ENCODE measurements around the gene STAT3. TPM values are rescaled to one million over a fixed set of nuclear protein-coding genes. Genes with fewer than 3 reads are reported as not detected.

Gene STAT3
- total RNA-seq, 4 donors from 2014 or later = 134 to 255 (median 180) TPM

GRCh38 chr17:42311240-42312034 is 76.8 kb downstream of the STAT3 start:
- TF ChIP-seq CTCF (IDR thresholded peaks at IDR 0.05; ENCODE audit: low read depth) = no peak

GRCh38 chr17:42310787-42311215 is 77.4 kb downstream of the STAT3 start:
- no peak for TF ChIP-seq CTCF (IDR thresholded peaks at IDR 0.05; ENCODE audit: low read depth)

- no peak for TF ChIP-seq CTCF (IDR thresholded peaks at IDR 0.05; ENCODE audit: low read depth)
Measured at GRCh38 chr17:42309986-42310786, 78.1 kb downstream of the STAT3 start.

- TF ChIP-seq CTCF (IDR thresholded peaks at IDR 0.05; ENCODE audit: low read depth) = no peak
Measured at GRCh38 chr17:42309142-42309541, 79.1 kb downstream of the STAT3 start.

DNA sequence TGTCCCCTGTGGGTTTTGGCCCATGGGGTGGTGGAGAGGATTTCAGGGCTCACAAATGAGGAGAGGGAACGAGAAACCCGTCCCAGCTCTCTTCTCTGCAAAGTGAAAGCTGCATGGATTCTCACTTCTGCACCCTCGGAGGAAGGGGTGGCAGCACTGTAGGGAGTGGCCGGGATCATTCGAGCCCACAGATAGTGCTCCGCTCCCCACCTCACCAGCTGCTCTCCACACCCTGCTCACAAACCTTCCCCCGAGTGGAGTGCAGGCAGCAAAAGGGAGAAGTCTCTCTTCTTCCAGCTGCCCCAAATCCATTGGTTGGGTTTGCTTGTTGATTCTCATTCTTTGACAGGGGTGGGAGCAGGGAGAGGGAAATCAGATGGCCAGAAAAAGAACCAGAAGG is 79.8 kb downstream of the STAT3 start:
- TF ChIP-seq CTCF (IDR thresholded peaks at IDR 0.05; ENCODE audit: low read depth) = no peak

DNA sequence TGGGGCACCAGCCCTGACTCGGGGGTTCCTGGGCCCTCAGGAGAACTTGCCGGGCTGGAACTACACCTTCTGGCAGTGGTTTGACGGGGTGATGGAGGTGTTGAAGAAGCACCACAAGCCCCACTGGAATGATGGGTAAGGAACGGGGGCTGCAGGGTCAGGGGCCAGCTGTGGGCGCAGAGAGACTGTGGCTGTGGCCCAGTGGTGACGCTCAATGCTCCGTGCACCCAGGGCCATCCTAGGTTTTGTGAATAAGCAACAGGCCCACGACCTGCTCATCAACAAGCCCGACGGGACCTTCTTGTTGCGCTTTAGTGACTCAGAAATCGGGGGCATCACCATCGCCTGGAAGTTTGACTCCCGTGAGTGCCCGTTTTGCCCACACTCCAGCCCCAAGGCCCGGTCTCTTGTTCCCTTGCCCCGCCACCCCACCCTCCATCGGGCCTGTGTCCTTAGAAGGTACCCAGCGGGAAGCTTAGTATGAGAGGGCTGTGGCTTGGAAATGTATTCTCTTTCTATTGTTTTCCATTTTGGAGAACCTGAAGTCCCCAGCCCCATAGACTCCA is 80.8 kb downstream of the STAT3 start:
- no peak for TF ChIP-seq CTCF (IDR thresholded peaks at IDR 0.05; ENCODE audit: low read depth)

DNA sequence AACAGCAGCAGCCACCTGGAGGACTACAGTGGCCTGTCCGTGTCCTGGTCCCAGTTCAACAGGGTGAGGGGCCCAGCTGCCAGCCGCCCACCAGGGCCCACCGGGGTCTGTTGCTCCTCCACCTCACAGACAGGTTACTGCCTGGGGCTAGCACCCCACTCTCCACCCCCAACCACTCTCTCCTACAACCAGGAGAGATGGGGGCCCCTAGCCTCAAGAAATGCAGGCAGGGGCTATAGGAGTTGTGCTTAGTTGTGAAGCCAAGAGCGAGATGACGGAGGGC is 81.9 kb downstream of the STAT3 start:
- no peak for TF ChIP-seq CTCF (IDR thresholded peaks at IDR 0.05; ENCODE audit: low read depth)

Data from subcutaneous adipose tissue (tissue), 4 donors.